HCT116 (cell line): ENCODE data around the gene CTXN1. TPM values are rescaled to one million over a fixed set of nuclear protein-coding genes. Genes with fewer than 3 reads are reported as not detected.

ENCODE experiments used
- ATAC-seq: fragments of 200-7000 bp; cut with Tn5 transposase; 2 replicates; pipeline ENCODE4 v1.9.1; 2020; ENCODE audit warnings: mild to moderate bottlenecking, moderate library complexity
- BruUV-seq: library from RNA; stranded (reverse); fragments of 400-500 nt; replicated peaks from 2 replicates; lab custom pipeline; 2021; lab: Mats Ljungman, UMichigan
- CTCF ChIA-PET: fragments of 300-600 bp; sonication (Branson Sonifier 250); formaldehyde crosslinking; loops from one replicate; lab custom pipeline; 2021; ENCODE audit warnings: antibody characterized with exemption; lab: Charles Lee
- POLR2A ChIA-PET: fragments of 300-600, 350-600 bp; sonication (Branson Sonifier 250); formaldehyde crosslinking; loops from one replicate; lab custom pipeline; 2021; ENCODE audit warnings: antibody characterized with exemption; lab: Charles Lee
- RAD21 ChIA-PET, 2 experiments: fragments of 300-600 bp; sonication (Branson Sonifier 250); formaldehyde crosslinking; loops; one replicate each; lab custom pipeline; 2023; ENCODE audit warnings: low total read pairs in 2 of 2; ENCODE audit not compliant: uncharacterized antibody in 2 of 2, unreplicated experiment in 2 of 2, low non-redundant PET in 1 of 2; lab: Charles Lee
- DNase-seq: peaks from one replicate; pipeline ENCODE4 v3.0.0-alpha.2; 2010; ENCODE audit warnings: low read depth, low spot score
- H2AFZ ChIP-seq: fragments of 200-600 bp; shearing (Covaris generic), sonication (generic); 2 replicates; pipeline ENCODE4 v1.6.1; 2017; ENCODE audit warnings: low read depth, mixed run types, mixed read lengths, antibody characterized with exemption, low read length; ENCODE audit not compliant: poor library complexity, severe bottlenecking
- H3K27ac ChIP-seq: 2 replicates; pipeline ENCODE4 v1.5.1; 2012; ENCODE audit warnings: low read depth, low read length
- H3K27me3 ChIP-seq: fragments of 200-600 bp; sonication (generic); 2 replicates; pipeline ENCODE4 v1.6.1; 2016; ENCODE audit warnings: mixed run types, low read length, mixed read lengths; ENCODE audit not compliant: insufficient read depth
- H3K36me3 ChIP-seq, 2 experiments: fragments of 200-500 bp in 1 of 2; fragments of 200-600 bp in 1 of 2; sonication (Bioruptor generic) in 1 of 2; sonication (generic) in 1 of 2; 2 replicates each; pipeline versions ENCODE4 v1.5.1 to v1.6.1; 2014 to 2016; ENCODE audit warnings: low read length in 2 of 2, inconsistent platforms in 1 of 2, mixed read lengths in 1 of 2, mixed run types in 1 of 2; ENCODE audit not compliant: insufficient read depth in 2 of 2, control insufficient read depth in 1 of 2
- H3K4me1 ChIP-seq, 2 experiments: fragments of 200-600 bp in 1 of 2; sonication (generic) in 1 of 2; 2 replicates each; pipeline versions ENCODE4 v1.5.1 to v1.6.1; 2012 to 2017; ENCODE audit warnings: low read length in 2 of 2, inconsistent platforms in 1 of 2, mild to moderate bottlenecking in 1 of 2, mixed read lengths in 1 of 2, mixed run types in 1 of 2, moderate library complexity in 1 of 2; ENCODE audit not compliant: insufficient read depth in 2 of 2, control insufficient read depth in 1 of 2
- H3K4me2 ChIP-seq: fragments of 200-600 bp; sonication (generic); 2 replicates; pipeline ENCODE4 v1.6.1; 2017; ENCODE audit warnings: mixed run types, low read length, mixed read lengths
- H3K4me3 ChIP-seq, 2 experiments: fragments of 200-600 bp in 1 of 2; sonication (generic) in 1 of 2; replicated peaks in 1 of 2; 2 replicates each; pipeline ENCODE4 v1.5.1; 2011 to 2016; ENCODE audit warnings: low read length in 2 of 2, control low read depth in 1 of 2, low read depth in 1 of 2, mild to moderate bottlenecking in 1 of 2, mixed read lengths in 1 of 2, mixed run types in 1 of 2
- H3K79me2 ChIP-seq: fragments of 200-600 bp; sonication (generic); 2 replicates; pipeline ENCODE4 v1.6.1; 2017; ENCODE audit warnings: mild to moderate bottlenecking, mixed run types, low read length, moderate library complexity, mixed read lengths; ENCODE audit not compliant: insufficient read depth
- H3K9ac ChIP-seq: fragments of 200-600 bp; sonication (generic); 2 replicates; pipeline ENCODE4 v1.6.1; 2016; ENCODE audit warnings: low read length, mixed read lengths
- H3K9me2 ChIP-seq: fragments of 200-600 bp; sonication (generic), shearing (Covaris generic); 2 replicates; pipeline ENCODE4 v1.6.1; 2017; ENCODE audit warnings: mixed run types, mild to moderate bottlenecking, moderate library complexity; ENCODE audit not compliant: insufficient read depth
- H3K9me3 ChIP-seq, 2 experiments: fragments of 200-500 bp in 1 of 2; fragments of 200-600 bp in 1 of 2; sonication (Bioruptor generic) in 1 of 2; sonication (generic) in 1 of 2; 2 replicates each; pipeline ENCODE4 v1.6.1; 2014 to 2017; ENCODE audit warnings: low read length in 2 of 2, mixed read lengths in 2 of 2, inconsistent platforms in 1 of 2, low read depth in 1 of 2, mild to moderate bottlenecking in 1 of 2, mixed run types in 1 of 2, moderate library complexity in 1 of 2; ENCODE audit not compliant: control insufficient read depth in 1 of 2, insufficient read depth in 1 of 2
- H4K20me1 ChIP-seq: fragments of 200-600 bp; sonication (generic), shearing (Covaris generic); 2 replicates; pipeline ENCODE4 v1.6.1; 2017; ENCODE audit warnings: mixed run types, mild to moderate bottlenecking, moderate library complexity; ENCODE audit not compliant: insufficient read depth
- CBX3 ChIP-seq: IDR thresholded peaks from 2 replicates; pipeline ENCODE4 v1.6.1; 2012; ENCODE audit warnings: low read depth
- EGR1 ChIP-seq: IDR thresholded peaks from 2 replicates; pipeline ENCODE4 v1.6.1; 2012; ENCODE audit warnings: low read depth
- ELF1 ChIP-seq: IDR thresholded peaks from 2 replicates; pipeline ENCODE4 v1.6.1; 2012; ENCODE audit warnings: low read depth, borderline replicate concordance
- EZH2phosphoT487 ChIP-seq: fragments of 200-600 bp; IDR thresholded peaks from 2 replicates; pipeline ENCODE4 v1.6.1; 2018; ENCODE audit warnings: antibody characterized with exemption, borderline replicate concordance
- FOSL1 ChIP-seq: IDR thresholded peaks from 2 replicates; pipeline ENCODE4 v1.6.1; 2012; ENCODE audit warnings: low read depth
- JUND ChIP-seq: IDR thresholded peaks from 2 replicates; pipeline ENCODE4 v1.6.1; 2012
- MAX ChIP-seq: IDR thresholded peaks from 2 replicates; pipeline ENCODE4 v1.6.1; 2012
- POLR2A ChIP-seq: IDR thresholded peaks from 2 replicates; pipeline ENCODE4 v1.7.0; 2011; ENCODE audit warnings: borderline replicate concordance; ENCODE audit not compliant: insufficient read depth, insufficient read length; ENCODE audit errors: extremely low read depth
- POLR2AphosphoS5 ChIP-seq: IDR thresholded peaks from 2 replicates; pipeline ENCODE4 v1.6.1; 2011; ENCODE audit warnings: mild to moderate bottlenecking, low read depth, low read length, moderate library complexity
- RAD21 ChIP-seq: IDR thresholded peaks from 2 replicates; pipeline ENCODE4 v1.6.1; 2012; ENCODE audit warnings: low read depth, mild to moderate bottlenecking
- SIN3A ChIP-seq: IDR thresholded peaks from 2 replicates; pipeline ENCODE4 v1.6.1; 2012; ENCODE audit warnings: low read depth
- SP1 ChIP-seq: IDR thresholded peaks from 2 replicates; pipeline ENCODE4 v1.6.1; 2012; ENCODE audit warnings: low read depth
- ZBTB33 ChIP-seq: IDR thresholded peaks from 2 replicates; pipeline ENCODE4 v1.6.1; 2011; ENCODE audit warnings: mild to moderate bottlenecking, low read length, moderate library complexity; ENCODE audit not compliant: insufficient replicate concordance; ENCODE audit errors: extremely low read depth
- ZNF274 ChIP-seq: fragments of 200-500 bp; sonication (Bioruptor generic); IDR thresholded peaks from 2 replicates; pipeline ENCODE4 v1.6.1; 2014; ENCODE audit warnings: mild to moderate bottlenecking, low read depth, low read length, inconsistent platforms
- intact Hi-C: fragments of 100-400 bp; cut with micrococcal nuclease; formaldehyde crosslinking; loops from 2 replicates; pipeline ENCODE4 v1.10.0; 2022
- total RNA-seq: library from RNA; stranded (reverse); gene quantifications from one replicate; pipeline ENCODE4 v1.2.1, GENCODE V29; 2021; ENCODE audit not compliant: unreplicated experiment

Gene CTXN1
- total RNA-seq, 1 experiment from 2014 or later: 56.0 TPM

GRCh38 chr19:7883105-7883504, 42.8 kb downstream of the CTXN1 start:
- ChIA-PET CTCF (interaction anchor here (0.6 to 2.0 kb wide), 3 partner anchors 14 to 529 kb away, joined by 3 to 9 read pairs (median 4); no protein-coding TSS in a partner anchor), RAD21 (interaction anchor here in 1 of 2 experiments (0.7 kb wide), 1 partner anchor 54 kb away, joined by 7 read pairs; no protein-coding TSS in a partner anchor), POLR2A (no interaction called here)
- H3K9me2 ChIP-seq: no peaks in the 10 kb centered on the region
- DNase-seq (no peak), ATAC-seq (no peak)
- peaks cover 12 to 28% of the 10 kb centered on the region in 2 experiments; a peak in 3 of 4 replicates for H3K4me1 ChIP-seq
- no peak overlapping the region for H3K4me2 ChIP-seq
- H3K36me3 ChIP-seq: no peaks in the 10 kb centered on the region
- no peaks in the 10 kb centered on the region for H3K9me3 ChIP-seq
- H3K27me3 ChIP-seq: no peaks in the 10 kb centered on the region
- BruUV-seq: no TSS peak
- H2AFZ ChIP-seq: no peak overlapping the region
- H3K27ac ChIP-seq: no peak overlapping the region
- no peak overlapping the region for H3K9ac ChIP-seq
- H3K4me3 ChIP-seq: no peak overlapping the region
- no peaks in the 10 kb centered on the region for H3K79me2 ChIP-seq
- no peaks in the 10 kb centered on the region for H4K20me1 ChIP-seq
- intact Hi-C loops: no loop called here
- TF ChIP-seq ZNF274 (no peak), EZH2phosphoT487 (no peak), POLR2AphosphoS5 (no peak), RAD21 (no peak), SIN3A (no peak), SP1 (no peak), FOSL1 (no peak), JUND (no peak), MAX (no peak), ZBTB33 (no peak), EGR1 (no peak), CBX3 (no peak), POLR2A (no peak), ELF1 (no peak)
